H1 (cell line): ENCODE data around the gene SLC25A36. TPM values are rescaled to one million over a fixed set of nuclear protein-coding genes. Genes with fewer than 3 reads are reported as not detected.

Experiments used
- CTCF ChIA-PET: fragments of 300-600 bp; sonication (Branson Sonifier 250); formaldehyde crosslinking; loops from one replicate; lab custom pipeline; 2021; ENCODE audit not compliant: partially characterized antibody; lab: Charles Lee
- POLR2A ChIA-PET: fragments of 300-600 bp; sonication (Branson Sonifier 250); formaldehyde crosslinking; loops from one replicate; lab custom pipeline; 2021; ENCODE audit warnings: inconsistent platforms; ENCODE audit not compliant: partially characterized antibody; lab: Charles Lee
- DNase-seq, 2 experiments: peaks; one replicate each; pipeline versions ENCODE4 v3.0.0 to v3.0.0-alpha.2; 2010 to 2022; ENCODE audit warnings: low spot score in 2 of 2, low read depth in 1 of 2, mixed read lengths in 1 of 2
- FAIRE-seq: peaks from 2 replicates; lab custom pipeline; 2011; peaks lifted over from hg19 to GRCh38; lab: Jason Lieb, UNC
- H2AFZ ChIP-seq: 2 replicates; pipeline ENCODE4 v1.8.1; 2012; ENCODE audit warnings: low read length, inconsistent platforms
- H2AK5ac ChIP-seq: 2 replicates; pipeline ENCODE4 v1.6.1; 2013; ENCODE audit warnings: low read depth, low read length
- H2BK120ac ChIP-seq: replicated peaks from 2 replicates; pipeline ENCODE3; 2013; ENCODE audit warnings: low read depth, low read length, inconsistent platforms
- H2BK12ac ChIP-seq: 2 replicates; pipeline ENCODE4 v1.6.1; 2013; ENCODE audit warnings: low read depth, low read length
- H2BK15ac ChIP-seq: 2 replicates; pipeline ENCODE4 v1.6.1; 2013; ENCODE audit warnings: low read length
- H2BK20ac ChIP-seq: 2 replicates; pipeline ENCODE4 v1.6.1; 2013; ENCODE audit warnings: low read length
- H2BK5ac ChIP-seq: 2 replicates; pipeline ENCODE4 v1.6.1; 2013; ENCODE audit warnings: low read depth, low read length
- H3K14ac ChIP-seq: 2 replicates; pipeline ENCODE4 v1.6.1; 2013; ENCODE audit warnings: inconsistent platforms; ENCODE audit not compliant: insufficient read length
- H3K18ac ChIP-seq: 2 replicates; pipeline ENCODE4 v1.6.1; 2013; ENCODE audit warnings: low read length; ENCODE audit errors: extremely low read depth
- H3K23ac ChIP-seq: 2 replicates; pipeline ENCODE4 v1.6.1; 2013; ENCODE audit warnings: inconsistent platforms; ENCODE audit not compliant: insufficient read length
- H3K23me2 ChIP-seq: 2 replicates; pipeline ENCODE4 v1.6.1; 2013; ENCODE audit warnings: low read depth, low read length
- H3K27ac ChIP-seq: 2 replicates; pipeline ENCODE4 v1.6.1; 2011; ENCODE audit warnings: low read depth, low read length, inconsistent platforms
- H3K27me3 ChIP-seq, 4 experiments: replicated peaks in 1 of 4; 1 replicate in 1 of 4; 2 replicates in 3 of 4; pipeline versions ENCODE4 v1.6.1 to v1.8.1; 2011 to 2013; ENCODE audit warnings: low read length in 3 of 4, mild to moderate bottlenecking in 3 of 4, inconsistent platforms in 2 of 4, mixed read lengths in 2 of 4, moderate library complexity in 1 of 4; ENCODE audit not compliant: control insufficient read depth in 3 of 4, insufficient read depth in 3 of 4; ENCODE audit errors: extremely low read depth in 1 of 4
- H3K36me3 ChIP-seq, 4 experiments: 2 replicates each; pipeline versions ENCODE4 v1.6.1 to v1.8.1; 2011 to 2013; ENCODE audit warnings: mild to moderate bottlenecking in 4 of 4, low read length in 3 of 4, moderate library complexity in 2 of 4, control low read depth in 1 of 4, inconsistent platforms in 1 of 4; ENCODE audit not compliant: insufficient read depth in 4 of 4, control insufficient read depth in 2 of 4
- H3K4ac ChIP-seq: replicated peaks from 2 replicates; pipeline ENCODE3; 2013; ENCODE audit warnings: low read length, low read depth, mixed read lengths, inconsistent platforms; ENCODE audit not compliant: insufficient read length
- H3K4me1 ChIP-seq, 4 experiments: replicated peaks in 1 of 4; 1 replicate in 1 of 4; 2 replicates in 3 of 4; pipeline versions ENCODE4 v1.6.1 to v1.8.1; 2011 to 2013; ENCODE audit warnings: low read length in 3 of 4, inconsistent platforms in 2 of 4, mixed read lengths in 1 of 4; ENCODE audit not compliant: insufficient read depth in 4 of 4, control insufficient read depth in 3 of 4
- H3K4me2 ChIP-seq, 2 experiments: 2 replicates each; pipeline versions ENCODE4 v1.6.1 to v1.8.1; 2011 to 2013; ENCODE audit warnings: low read depth in 2 of 2, low read length in 2 of 2, control low read depth in 1 of 2, inconsistent platforms in 1 of 2, mild to moderate bottlenecking in 1 of 2; ENCODE audit not compliant: insufficient read depth in 1 of 2
- H3K4me3 ChIP-seq, 4 experiments: fragments of 200-600, 300-600 bp in 1 of 4; sonication (generic), shearing (Covaris generic), sonication (Bioruptor Twin) in 1 of 4; 2 replicates each; pipeline versions ENCODE4 v1.5.1 to v1.8.1; 2011 to 2016; ENCODE audit warnings: low read length in 4 of 4, low read depth in 3 of 4, control low read depth in 2 of 4, inconsistent platforms in 2 of 4, mild to moderate bottlenecking in 2 of 4, mixed read lengths in 1 of 4, moderate library complexity in 1 of 4; ENCODE audit not compliant: insufficient read depth in 2 of 4; ENCODE audit errors: extremely low read depth in 1 of 4
- H3K56ac ChIP-seq: replicated peaks from 2 replicates; pipeline ENCODE3; 2013; ENCODE audit warnings: low read depth, mild to moderate bottlenecking, mixed read lengths, low read length, inconsistent platforms; ENCODE audit not compliant: insufficient read length
- H3K79me1 ChIP-seq: 2 replicates; pipeline ENCODE4 v1.6.1; 2013; ENCODE audit warnings: low read depth, low read length, control low read depth
- H3K79me2 ChIP-seq, 2 experiments: 2 replicates each; pipeline versions ENCODE4 v1.6.1 to v1.8.1; 2012 to 2013; ENCODE audit warnings: low read length in 2 of 2, mild to moderate bottlenecking in 2 of 2, inconsistent platforms in 1 of 2; ENCODE audit not compliant: insufficient read depth in 2 of 2, control insufficient read depth in 1 of 2
- H3K9ac ChIP-seq, 4 experiments: replicated peaks in 1 of 4; 1 replicate in 1 of 4; 2 replicates in 3 of 4; pipeline versions ENCODE4 v1.6.1 to v1.8.1; 2011 to 2013; ENCODE audit warnings: low read depth in 3 of 4, low read length in 3 of 4, control low read depth in 2 of 4, mild to moderate bottlenecking in 2 of 4, moderate library complexity in 2 of 4, inconsistent platforms in 1 of 4; ENCODE audit errors: extremely low read depth in 1 of 4
- H3K9me3 ChIP-seq, 2 experiments: 2 replicates each; pipeline versions ENCODE4 v1.6.1 to v1.8.1; 2012 to 2013; ENCODE audit warnings: mild to moderate bottlenecking in 2 of 2, moderate library complexity in 2 of 2, control low read depth in 1 of 2, inconsistent platforms in 1 of 2, low read depth in 1 of 2, low read length in 1 of 2, mixed read lengths in 1 of 2; ENCODE audit not compliant: insufficient read depth in 2 of 2
- H4K20me1 ChIP-seq, 2 experiments: replicated peaks in 1 of 2; 2 replicates each; pipeline versions ENCODE3 to v1.8.1; 2011 to 2013; ENCODE audit warnings: inconsistent platforms in 2 of 2, low read length in 2 of 2, mild to moderate bottlenecking in 1 of 2; ENCODE audit not compliant: insufficient read depth in 2 of 2, control insufficient read depth in 1 of 2
- H4K5ac ChIP-seq: 2 replicates; pipeline ENCODE4 v1.6.1; 2013; ENCODE audit warnings: low read length, low read depth, mixed read lengths, inconsistent platforms; ENCODE audit not compliant: insufficient read length
- H4K8ac ChIP-seq: 2 replicates; pipeline ENCODE4 v1.8.0; 2013; ENCODE audit warnings: mild to moderate bottlenecking, moderate library complexity, low read length, inconsistent platforms; ENCODE audit not compliant: insufficient read depth; ENCODE audit errors: extremely low read depth
- H4K91ac ChIP-seq: replicated peaks from 2 replicates; pipeline ENCODE3; 2013; ENCODE audit warnings: low read length, mixed read lengths, inconsistent platforms; ENCODE audit not compliant: insufficient read length
- BCL11A ChIP-seq, 2 experiments: IDR thresholded peaks; one replicate each; pipeline ENCODE4 v1.6.1; 2011; ENCODE audit warnings: low read depth in 2 of 2, low read length in 2 of 2, mild to moderate bottlenecking in 2 of 2
- CREB1 ChIP-seq: IDR thresholded peaks from 2 replicates; pipeline ENCODE4 v1.6.1; 2012; ENCODE audit warnings: inconsistent platforms
- EZH2 ChIP-seq: fragments of 200-600 bp; sonication (generic); IDR thresholded peaks from 2 replicates; pipeline ENCODE4 v1.7.1; 2012; ENCODE audit warnings: low read depth, mild to moderate bottlenecking, moderate library complexity, low read length, inconsistent platforms; ENCODE audit not compliant: severe bottlenecking
- JUN ChIP-seq: IDR thresholded peaks from 2 replicates; pipeline ENCODE4 v1.6.1; 2011; ENCODE audit warnings: low read depth, mild to moderate bottlenecking, improper control_type of control experiment, low read length
- POLR2AphosphoS5 ChIP-seq: IDR thresholded peaks from 2 replicates; pipeline ENCODE4 v1.6.1; 2011; ENCODE audit warnings: low read depth, low read length
- TAF1 ChIP-seq: IDR thresholded peaks from 2 replicates; pipeline ENCODE4 v1.6.1; 2011; ENCODE audit warnings: mild to moderate bottlenecking, low read depth, low read length
- TAF7 ChIP-seq: optimal IDR thresholded peaks from 2 replicates; pipeline ENCODE3; 2011; ENCODE audit warnings: low read depth, mild to moderate bottlenecking, inconsistent platforms, low read length, moderate library complexity, borderline replicate concordance
- TCF12 ChIP-seq: IDR thresholded peaks from 2 replicates; pipeline ENCODE4 v1.6.1; 2011; ENCODE audit warnings: low read depth, mild to moderate bottlenecking, low read length
- TEAD4 ChIP-seq: IDR thresholded peaks from 2 replicates; pipeline ENCODE4 v1.6.1; 2012; ENCODE audit warnings: low read depth, low read length, inconsistent platforms, mixed read lengths
- ZNF274 ChIP-seq: IDR thresholded peaks from 2 replicates; pipeline ENCODE4 v1.7.0; 2012; ENCODE audit warnings: low read length, borderline replicate concordance; ENCODE audit errors: extremely low read depth
- WGBS, 2 experiments: shearing (Covaris generic) in 1 of 2; methylation state at CpG; one replicate each; pipeline versions ENCODE4 v1.1.6 to v1.1.7; 2013 to 2015; ENCODE audit warnings: low lambda C conversion rate in 2 of 2, mixed read lengths in 2 of 2, inconsistent platforms in 1 of 2, low coverage in 1 of 2, missing lambda C conversion rate in 1 of 2; ENCODE audit not compliant: insufficient replicate concordance in 2 of 2, insufficient coverage in 1 of 2, insufficient read length in 1 of 2; ENCODE audit errors: extremely low coverage in 1 of 2, missing lambda C conversion rate in 1 of 2; 5-methylcytosine and 5-hydroxymethylcytosine counted together
- polyA plus RNA-seq, 7 experiments: library from polyadenylated mRNA; depleted of rRNA in 3 of 7; stranded (reverse) in 5 of 7; unstranded in 2 of 7; fragments of >200 nt in 5 of 7; fragments of 200-250 nt in 2 of 7; gene quantifications; 1 replicate in 5 of 7; 2 replicates in 1 of 7; 4 replicates in 1 of 7; pipeline versions ENCODE4 v1.2.1 to v1.2.3, GENCODE V29; 2011 to 2013; ENCODE audit warnings: missing spikeins in 2 of 7, mixed read lengths in 2 of 7
- total RNA-seq: library from RNA; stranded (reverse); fragmentation: NEBNext Ultra II Directional; extraction: Animal tissue kit (Norgen Biotek cat#: 25700); gene quantifications from 2 replicates; pipeline ENCODE4 v1.2.1, GENCODE V29; 2021
- TF ChIP-seq, protein P1 (sequence below): IDR thresholded peaks from 2 replicates; pipeline ENCODE4 v1.6.1; 2012; ENCODE audit warnings: inconsistent platforms
- TF ChIP-seq, protein P2 (sequence below), 3 experiments: IDR thresholded peaks; 1 replicate in 2 of 3; 2 replicates in 1 of 3; pipeline versions ENCODE4 v1.5.1 to v1.6.1; 2011; ENCODE audit warnings: low read length in 3 of 3, mild to moderate bottlenecking in 3 of 3, inconsistent platforms in 2 of 3, low read depth in 1 of 3, moderate library complexity in 1 of 3; ENCODE audit not compliant: insufficient read depth in 1 of 3; ENCODE audit errors: control extremely low read depth in 1 of 3

SLC25A36 gene
- total and polyA plus RNA-seq, 2 of the 8 experiments (the other 6 are each of a cell fraction or from before 2014, with no cell fraction given): 42.9 to 71.8 TPM

DNA sequence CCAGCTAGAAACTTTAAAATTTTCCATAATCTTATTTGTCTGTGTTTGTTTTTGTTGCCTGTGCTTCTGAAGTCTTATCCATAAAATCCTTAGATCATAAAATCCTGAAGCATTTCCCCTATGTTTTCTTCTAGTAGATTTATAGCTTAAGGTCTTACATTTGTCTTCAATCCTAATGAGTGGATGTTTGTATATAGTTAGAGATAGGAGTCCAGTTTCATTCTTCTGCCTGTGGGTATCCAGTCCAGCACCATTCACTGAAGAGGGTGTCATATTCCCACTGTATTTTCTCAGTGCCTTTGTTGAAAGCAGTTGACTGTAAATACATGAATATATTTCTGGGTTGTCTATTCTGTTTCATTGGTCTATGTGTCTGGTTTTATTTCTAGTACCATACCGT lies 64.7 kb downstream of the SLC25A36 start:
- POLR2A ChIA-PET: no interaction called here
- WGBS, 2 experiments: 82% methylated on average over 1 of the region's 1 CpG; no CpG with 5 or more reads in 1 of the 2 experiments
- Histone ChIP-seq H2AFZ (no peak overlapping the region), H3K18ac (no peak overlapping the region), H3K4me3 (no peak overlapping the region), H3K23ac (no peak overlapping the region), H3K4me1 (no peaks in the 10 kb centered on the region), H3K79me1 (no peaks in the 10 kb centered on the region), H4K91ac (no peak overlapping the region), H2BK15ac (no peak overlapping the region), H3K56ac (no peak overlapping the region), H2BK20ac (no peak overlapping the region), H3K14ac (no peak overlapping the region), H3K36me3 (no peaks in the 10 kb centered on the region), H3K27me3 (peaks cover 0 to 2% (median 0%) of the 10 kb centered on the region in 4 experiments; a peak in 1 of 7 replicates), H4K20me1 (no peaks in the 10 kb centered on the region), H4K8ac (no peak overlapping the region), H3K79me2 (no peaks in the 10 kb centered on the region), H3K23me2 (no peaks in the 10 kb centered on the region), H2BK120ac (no peak overlapping the region), H4K5ac (no peak overlapping the region), H2AK5ac (no peak overlapping the region), H2BK5ac (no peak overlapping the region), H3K4me2 (no peak overlapping the region), H3K9me3 (no peaks in the 10 kb centered on the region), H3K4ac (no peak overlapping the region), H3K9ac (no peak overlapping the region), H3K27ac (no peak overlapping the region), H2BK12ac (no peak overlapping the region)
- CTCF ChIA-PET: interaction anchor here (1.0 to 12.1 kb wide), 7 partner anchors 8 to 185 kb away, joined by 3 to 107 read pairs (median 7); no protein-coding TSS in a partner anchor
- FAIRE-seq: no peak
- TF ChIP-seq ZNF274 (no peak), BCL11A (IDR thresholded peaks at IDR 0.05; ENCODE audit: low read depth in 2 of 2, low read length in 2 of 2) (no peak), TEAD4 (no peak), TCF12 (no peak), POLR2AphosphoS5 (no peak), TAF1 (no peak), CREB1 (no peak), EZH2 (no peak), JUN (no peak), TAF7 (no peak)
- TF ChIP-seq, protein P1, sequence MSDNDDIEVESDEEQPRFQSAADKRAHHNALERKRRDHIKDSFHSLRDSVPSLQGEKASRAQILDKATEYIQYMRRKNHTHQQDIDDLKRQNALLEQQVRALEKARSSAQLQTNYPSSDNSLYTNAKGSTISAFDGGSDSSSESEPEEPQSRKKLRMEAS: no peak
- TF ChIP-seq, protein P2, sequence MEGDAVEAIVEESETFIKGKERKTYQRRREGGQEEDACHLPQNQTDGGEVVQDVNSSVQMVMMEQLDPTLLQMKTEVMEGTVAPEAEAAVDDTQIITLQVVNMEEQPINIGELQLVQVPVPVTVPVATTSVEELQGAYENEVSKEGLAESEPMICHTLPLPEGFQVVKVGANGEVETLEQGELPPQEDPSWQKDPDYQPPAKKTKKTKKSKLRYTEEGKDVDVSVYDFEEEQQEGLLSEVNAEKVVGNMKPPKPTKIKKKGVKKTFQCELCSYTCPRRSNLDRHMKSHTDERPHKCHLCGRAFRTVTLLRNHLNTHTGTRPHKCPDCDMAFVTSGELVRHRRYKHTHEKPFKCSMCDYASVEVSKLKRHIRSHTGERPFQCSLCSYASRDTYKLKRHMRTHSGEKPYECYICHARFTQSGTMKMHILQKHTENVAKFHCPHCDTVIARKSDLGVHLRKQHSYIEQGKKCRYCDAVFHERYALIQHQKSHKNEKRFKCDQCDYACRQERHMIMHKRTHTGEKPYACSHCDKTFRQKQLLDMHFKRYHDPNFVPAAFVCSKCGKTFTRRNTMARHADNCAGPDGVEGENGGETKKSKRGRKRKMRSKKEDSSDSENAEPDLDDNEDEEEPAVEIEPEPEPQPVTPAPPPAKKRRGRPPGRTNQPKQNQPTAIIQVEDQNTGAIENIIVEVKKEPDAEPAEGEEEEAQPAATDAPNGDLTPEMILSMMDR (IDR thresholded peaks at IDR 0.05; ENCODE audit: control extremely low read depth in 1 of 3, insufficient read depth in 1 of 3, low read depth in 1 of 3, low read length in 3 of 3): no peak
- DNase-seq: no peak
